Stimulated activated CD8-positive, alpha-beta memory T cell treated with anti-CD3 and anti-CD28 coated beads, Interleukin-15, amount 100 ng/mL, for 1 hour (primary cell): ENCODE results near the gene CCDC12.
"Not testable (repeated sequence)": the region's sequence is repeated elsewhere in the genome, so short reads cannot be mapped to it uniquely, and the experiment has no call there.

Source experiments
- DNase-seq: peaks from one replicate; pipeline ENCODE4 v3.0.0-alpha.2; 2020; ENCODE audit warnings: low read depth

CCDC12 gene

DNA sequence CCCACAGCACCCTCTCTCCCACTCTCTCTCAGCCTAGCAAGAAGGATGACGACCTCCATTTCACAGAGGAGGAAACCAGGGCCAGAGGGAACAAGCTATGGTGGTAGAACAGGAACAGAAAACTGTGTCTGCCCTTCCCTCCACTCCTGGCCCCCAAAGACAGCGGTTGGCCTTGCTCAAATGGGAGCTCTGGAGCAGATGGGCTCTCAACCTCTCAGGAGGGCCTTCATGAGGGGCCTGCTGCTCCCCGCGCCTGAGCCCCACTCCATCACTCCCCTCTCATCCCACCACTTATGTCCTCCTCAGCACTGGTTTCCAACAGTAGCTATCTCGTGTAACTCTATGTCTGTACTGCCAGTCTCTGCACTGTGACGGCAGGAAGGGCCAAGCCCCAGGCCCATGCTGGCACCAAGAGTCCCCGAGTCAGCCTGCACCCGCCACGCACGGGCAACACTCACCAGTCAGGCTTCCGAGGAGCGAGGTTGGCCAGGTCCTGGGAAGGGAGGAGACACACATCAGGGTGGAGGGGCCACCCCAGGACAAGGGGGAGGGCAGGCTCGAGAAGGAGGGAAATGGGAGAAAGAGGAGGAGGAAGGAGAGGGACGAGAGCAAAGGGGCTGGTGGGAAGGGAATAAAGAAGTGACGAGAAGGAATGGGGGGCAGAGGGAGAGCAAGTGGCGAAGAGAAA lies 53.5 kb downstream of the CCDC12 start:
- no peak for DNase-seq

DNA sequence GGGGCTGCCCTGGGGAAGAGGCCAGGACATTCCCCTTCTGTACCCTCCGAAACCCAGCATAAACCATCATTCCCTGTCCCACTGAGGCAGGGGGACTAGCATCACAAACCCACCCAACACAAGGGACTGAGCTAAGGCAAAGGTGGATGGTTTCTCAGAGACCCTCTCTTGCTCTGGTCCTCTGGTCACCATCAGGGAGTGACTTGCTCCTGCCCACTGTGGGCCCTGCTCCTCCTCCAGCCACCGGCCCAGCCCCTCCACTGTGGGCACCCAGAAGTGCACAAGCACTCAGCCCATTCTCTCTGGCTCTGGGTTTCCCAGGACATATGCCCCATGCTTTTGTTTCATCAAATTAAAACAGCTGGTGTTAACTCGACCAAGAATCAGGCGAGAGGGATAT lies 54.1 kb downstream of the CCDC12 start:
- DNase-seq: no peak

DNA sequence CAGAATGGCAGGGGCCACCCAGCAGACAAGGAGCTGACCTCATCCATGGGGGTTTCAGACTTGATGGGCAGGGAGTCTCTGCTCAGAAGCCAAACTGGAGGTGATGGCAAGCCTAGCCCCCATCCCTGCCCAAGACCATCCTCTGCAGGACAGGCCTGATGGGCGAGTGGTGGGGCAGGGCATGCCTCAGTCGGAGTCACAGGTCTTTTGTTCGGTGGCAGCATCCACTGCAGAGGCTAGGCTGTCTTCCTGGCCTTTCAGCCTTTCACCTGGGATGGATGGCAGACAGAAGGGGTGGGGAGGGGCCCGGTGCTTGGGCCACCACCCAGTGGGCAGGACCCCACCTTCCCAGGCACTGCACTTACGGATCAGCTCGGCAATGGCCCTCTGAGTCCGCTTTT lies 54.7 kb downstream of the CCDC12 start:
- no peak for DNase-seq

DNA sequence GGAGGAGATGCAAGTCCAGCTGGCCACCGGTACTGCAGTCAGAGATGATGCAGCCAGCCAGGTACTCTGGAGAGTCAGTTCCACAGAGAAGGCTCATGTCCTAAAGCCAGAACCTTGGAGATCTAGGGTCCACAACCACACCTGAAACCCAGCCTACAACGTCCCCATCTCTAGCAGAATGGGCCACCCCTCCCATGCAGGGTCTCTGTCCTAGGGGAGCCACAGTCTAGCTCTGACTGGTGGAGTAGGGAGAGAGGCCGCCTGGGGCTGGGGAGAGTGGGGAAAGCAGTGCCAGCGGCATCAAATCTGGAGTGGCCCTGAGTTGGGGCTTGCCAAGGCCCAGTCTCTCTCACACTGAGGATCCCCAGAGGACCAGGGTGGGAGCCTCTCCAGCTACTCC lies 55.5 kb downstream of the CCDC12 start:
- DNase-seq: no peak

DNA sequence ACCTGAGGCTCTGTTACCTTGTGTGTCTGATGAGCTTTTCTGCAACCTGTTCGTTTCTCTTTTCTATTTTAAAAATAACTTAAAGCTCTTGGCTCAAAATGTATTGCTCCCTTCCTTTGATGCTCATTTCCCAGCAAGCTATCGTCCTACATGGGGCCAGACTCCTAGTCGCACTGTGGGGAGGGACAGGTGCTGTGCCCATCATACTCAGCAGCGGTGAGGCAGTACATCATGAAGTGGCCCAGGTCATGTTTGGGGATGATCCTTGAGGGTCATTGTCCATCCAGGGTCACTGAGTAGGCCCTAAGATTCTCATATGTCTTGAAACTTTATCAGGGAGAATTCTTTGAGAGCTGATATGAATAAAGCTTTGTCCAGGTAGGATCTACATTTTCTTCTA lies 57.9 kb downstream of the CCDC12 start:
- DNase-seq: no peak

DNA sequence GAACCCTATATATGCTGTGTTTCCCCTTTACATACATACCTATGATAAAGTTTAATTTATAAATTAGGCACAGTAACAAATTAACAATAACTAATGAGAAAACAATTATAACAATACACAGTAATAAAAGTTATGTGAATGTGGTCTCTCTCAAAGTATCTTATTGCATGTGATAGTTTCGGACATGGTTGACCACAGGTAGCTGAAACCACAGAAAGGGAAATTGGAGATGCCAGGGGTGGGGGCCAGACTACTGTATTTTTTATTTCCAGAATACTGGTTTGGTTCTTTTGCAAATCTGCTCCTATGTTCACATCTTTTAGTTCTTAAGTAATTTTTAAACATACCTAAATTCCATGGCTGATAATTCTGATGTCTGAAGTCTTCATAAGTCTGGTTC lies 58.3 kb downstream of the CCDC12 start:
- DNase-seq: no peak

DNA sequence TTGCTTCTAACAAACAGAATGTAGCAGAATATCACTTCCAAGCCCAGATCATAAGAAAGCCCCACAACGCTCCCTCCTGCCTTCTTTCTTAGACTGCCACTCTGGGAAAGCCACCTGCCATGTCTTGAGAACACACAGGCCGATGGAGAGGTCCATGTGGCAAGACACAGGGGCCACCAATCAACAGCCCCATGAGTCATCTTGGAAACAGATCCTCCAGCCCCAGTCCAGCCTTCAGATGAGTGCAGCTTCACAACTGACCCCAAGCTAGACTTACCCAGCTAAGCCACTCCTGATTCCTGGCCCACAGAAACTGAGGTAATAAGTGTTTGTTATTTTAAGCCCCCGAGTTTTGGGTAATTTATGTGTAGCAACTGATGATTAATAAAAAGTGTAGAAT lies 59.3 kb downstream of the CCDC12 start:
- DNase-seq: no peak

DNA sequence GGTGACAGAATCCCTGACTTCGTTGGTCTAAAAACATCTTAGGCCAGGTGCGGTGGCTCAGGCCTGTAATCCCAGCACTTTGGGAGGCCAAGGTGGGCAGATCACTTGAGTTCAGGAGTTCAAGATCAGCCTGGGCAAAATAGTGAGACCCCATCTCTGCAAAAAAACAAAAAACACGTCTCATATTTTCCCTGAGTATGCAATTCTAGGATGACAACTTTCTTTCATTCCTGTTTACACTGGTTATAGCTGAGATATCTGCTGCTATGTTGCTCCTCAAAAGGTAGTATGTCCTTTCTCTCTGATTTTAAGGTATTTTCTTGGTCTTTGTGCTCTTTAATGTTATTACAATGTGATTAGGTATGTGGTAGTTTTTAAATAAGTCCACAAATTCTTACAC lies 59.7 kb downstream of the CCDC12 start:
- DNase-seq: no peak

DNA sequence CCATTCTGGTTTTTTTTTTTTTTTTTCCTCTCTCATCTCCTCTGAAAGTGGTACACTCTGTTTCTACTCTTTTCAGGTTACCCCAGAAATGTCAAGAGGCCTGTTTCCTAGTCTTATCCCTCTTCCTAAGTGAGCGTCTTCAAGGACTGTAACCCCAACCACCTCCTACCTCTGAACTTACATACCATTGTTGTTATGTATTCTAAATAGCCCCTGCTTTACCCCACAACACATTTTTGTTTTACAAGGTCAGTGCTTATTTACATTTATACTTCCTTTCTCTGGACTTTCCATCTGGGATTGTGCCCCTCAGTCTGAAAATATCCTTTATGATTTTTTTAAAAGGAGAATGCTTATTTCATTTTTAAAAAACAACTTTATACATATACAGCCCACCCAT lies 60.3 kb downstream of the CCDC12 start:
- DNase-seq: no peak

DNA sequence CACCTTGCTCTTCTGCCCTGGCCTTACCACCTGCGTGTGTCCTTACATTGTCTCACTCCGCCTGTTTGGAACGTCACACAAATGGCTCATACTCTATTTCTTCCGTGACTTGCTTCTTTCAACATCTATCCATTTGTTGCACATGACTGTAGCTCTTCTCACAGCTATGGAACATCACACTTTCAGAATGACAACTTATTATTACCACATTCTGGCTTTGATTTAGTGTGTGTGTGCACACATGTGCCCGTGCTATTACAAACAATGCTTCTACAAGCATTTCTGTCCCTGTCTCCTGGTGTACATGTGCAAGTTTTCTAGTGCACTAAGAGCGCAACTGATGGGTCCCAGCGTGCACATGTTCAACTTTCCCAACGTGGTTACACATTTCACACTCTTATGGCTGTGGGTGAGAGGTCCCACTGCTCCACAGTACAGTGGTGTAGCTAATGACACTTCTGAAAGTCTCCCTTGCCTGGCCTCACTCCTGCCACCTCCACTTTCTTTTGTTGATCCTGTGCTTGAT lies 61.2 kb downstream of the CCDC12 start:
- no peak for DNase-seq

DNA sequence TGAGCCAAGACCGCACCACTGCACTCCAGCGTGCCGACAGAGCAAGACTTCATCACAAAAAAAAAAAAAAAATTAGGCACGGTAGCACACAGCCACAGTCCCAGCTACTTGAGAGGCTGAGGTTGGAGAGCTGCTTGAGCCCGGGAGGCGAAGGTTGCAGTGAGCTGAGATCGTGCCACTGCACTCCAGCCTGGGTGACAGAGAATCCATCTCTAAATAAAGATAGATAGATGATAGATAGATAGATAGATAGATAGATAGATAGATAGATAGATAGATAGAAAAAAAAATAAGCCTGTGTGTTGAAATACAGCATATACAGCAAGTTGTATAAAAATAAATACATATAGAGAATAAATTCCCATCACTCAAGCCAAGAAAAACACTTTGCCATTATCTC lies 61.7 kb downstream of the CCDC12 start:
- DNase-seq: no peak

DNA sequence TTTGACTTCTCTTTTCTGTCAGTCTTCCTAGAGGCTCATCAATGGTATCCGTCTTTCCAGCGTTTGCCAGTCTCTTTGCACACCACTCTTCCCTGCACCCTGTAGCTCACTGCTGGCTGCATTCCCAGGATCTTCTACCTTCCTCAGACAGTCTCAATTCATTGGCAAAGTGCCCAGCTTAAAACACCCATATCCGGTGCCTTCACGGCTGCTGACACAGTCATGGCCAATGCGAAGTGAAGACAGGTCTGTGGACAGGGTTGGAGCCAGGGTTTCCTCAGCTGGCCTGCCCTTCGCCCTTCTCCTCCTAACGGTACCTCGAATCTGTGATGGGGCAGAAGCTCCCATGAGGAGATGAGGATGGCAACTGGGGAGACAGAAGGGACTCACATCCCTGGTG lies 62.9 kb downstream of the CCDC12 start:
- DNase-seq: no peak

DNA sequence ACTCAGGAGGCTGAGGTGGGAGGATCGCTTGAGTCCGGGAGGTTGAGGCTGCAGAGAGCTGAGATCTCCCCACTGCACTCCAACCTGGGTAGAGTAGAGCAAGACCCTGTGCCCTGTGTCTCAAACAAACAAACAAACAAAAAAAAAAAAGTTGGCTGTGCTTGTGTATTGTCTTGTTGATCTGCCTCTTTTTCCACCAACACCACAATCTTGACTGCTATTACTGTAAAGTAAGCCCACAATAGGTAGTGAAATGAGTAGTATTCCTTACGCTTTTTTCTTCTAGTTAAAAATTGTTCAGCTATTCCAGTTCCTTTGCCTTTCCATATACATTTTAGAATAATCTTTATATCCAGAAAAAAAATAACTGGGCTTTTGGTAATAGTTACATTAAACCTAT lies 63.6 kb downstream of the CCDC12 start:
- DNase-seq: no peak

DNA sequence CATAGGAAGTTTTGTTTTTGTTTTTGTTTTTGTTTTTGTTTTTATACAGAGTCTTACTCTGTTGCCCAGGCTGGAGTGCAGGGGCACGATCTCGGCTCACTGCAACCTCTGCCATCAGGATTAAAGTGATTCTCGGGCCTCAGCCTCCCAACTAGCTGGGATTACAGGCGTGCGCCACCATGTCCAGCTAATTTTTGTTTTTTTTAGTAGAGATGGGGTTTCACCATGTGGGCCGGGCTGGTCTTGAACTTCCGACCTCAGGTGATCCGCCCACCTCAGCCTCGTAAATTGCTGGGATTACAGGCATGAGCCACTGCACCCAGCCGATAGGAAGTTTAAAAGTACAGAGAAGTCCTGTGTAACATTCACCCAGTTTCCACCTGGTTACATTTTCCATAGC lies 65.6 kb downstream of the CCDC12 start:
- DNase-seq: not testable (repeated sequence)

DNA sequence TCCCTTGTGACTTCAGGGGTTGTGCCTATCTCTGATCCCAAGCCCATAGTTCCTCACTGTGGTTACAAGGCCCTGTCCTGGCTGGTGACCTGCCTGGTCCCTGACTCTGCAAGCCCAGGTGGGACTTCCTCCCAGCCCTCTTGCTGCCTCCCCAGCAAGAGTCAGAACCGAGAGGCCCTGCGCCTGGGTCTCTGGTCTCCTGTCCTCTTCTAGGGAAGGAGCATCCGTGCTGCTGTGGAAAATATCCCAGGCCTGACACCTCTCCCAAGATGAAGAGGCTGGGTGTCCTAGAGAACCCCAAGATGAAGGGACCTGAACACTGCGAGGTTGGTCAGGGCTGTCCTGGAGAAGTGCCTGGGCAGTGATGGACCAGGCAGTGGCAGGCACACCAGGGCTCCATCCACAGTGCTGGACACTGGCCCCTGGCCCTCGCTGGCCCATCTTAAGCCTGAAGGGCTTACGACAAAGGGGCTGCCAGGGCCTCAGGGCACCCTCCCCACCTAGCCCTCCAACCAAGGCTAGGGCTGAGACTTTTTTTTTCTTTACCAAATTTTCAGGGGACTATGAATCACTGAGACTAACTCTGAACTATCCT lies 66.3 kb downstream of the CCDC12 start:
- no peak for DNase-seq

DNA sequence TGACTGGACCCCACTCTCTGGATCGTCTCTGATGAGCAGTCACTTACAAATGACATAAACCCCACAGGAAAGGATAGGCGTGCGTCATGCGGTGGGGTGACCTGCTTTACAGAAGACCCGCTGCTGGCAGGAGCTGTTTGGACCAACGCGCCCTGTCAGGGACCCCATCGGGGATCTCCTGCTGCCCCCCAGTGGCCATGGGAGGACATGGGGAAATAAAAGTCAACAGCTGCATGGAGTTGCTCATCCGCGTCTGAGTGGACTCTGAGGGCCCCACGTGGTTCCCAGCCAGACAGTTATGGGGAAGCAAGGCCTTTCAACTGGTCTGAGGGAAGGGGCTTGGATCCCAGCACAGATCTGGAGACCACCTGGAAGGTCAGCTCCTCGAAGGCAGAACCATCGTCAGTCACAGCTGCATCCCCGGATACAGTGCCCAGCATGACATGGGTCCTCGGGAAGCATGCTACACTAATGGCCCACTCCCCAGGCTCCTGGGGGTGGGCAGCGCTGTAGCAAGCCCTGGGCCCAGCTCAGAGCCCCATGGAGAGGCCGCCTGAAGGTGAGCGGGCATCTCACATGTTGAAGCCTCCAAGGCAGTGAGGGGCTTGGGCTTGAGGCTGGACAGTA lies 66.9 kb downstream of the CCDC12 start:
- DNase-seq: peak; percentile 63

DNA sequence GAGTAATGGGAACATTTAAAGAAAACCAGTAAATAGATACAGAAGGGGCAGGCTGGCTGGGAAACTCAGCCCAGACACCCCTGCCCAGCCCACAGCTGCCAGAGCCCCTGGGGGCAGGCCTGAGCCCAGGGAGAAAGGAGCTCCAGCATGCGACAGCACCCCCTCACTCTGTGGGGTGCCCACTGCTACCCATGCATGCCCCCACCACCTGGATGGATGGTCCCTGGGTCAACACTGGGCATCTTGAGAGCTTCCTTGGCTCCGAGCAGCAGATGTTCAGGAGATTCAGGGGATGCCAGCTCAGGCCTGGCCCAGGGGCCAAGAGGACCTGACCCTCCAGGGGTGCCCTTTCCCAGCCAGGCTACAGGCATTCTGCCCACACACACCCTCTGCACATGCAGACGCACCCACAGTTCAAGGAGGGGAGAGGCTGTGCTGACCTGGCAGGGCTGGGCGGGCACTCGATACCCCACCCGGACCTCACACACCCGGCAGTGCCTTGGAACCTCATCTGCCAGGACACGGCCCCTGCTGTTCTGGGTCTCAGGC lies 67.5 kb downstream of the CCDC12 start:
- DNase-seq: no peak

DNA sequence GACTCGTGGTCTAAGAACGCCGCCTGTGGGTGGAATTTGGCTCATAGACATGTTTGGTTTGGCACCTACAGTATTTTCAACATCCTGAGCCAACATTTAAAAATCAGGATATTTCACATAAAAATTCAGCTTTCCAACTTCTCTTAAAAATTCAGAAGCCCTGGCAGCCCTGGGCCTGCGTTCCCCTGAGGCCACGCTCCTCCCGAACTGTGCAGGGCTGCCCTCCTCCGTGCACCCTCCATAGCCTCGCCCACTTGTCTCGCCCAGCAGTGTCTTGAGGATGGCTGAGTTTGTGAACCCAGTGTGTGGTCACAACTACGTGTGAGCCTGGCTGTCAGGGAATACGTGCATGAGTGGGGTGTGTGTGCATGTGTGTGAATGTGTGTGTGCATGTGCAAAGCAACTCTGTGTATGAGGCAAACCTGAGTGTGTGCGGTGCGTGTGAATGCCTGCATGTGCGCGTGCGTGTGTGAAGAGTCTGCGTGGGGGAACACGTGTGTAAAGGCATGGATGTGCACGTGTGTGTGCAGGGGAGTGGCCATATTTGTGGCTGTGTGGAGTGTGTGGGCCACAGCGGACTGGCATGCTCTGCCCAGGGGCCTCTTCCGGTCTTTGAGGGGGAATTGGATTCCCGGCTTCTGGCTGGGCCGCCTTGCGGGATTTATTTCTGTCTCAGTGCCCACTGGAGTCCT lies 68.1 kb downstream of the CCDC12 start:
- DNase-seq: no peak

DNA sequence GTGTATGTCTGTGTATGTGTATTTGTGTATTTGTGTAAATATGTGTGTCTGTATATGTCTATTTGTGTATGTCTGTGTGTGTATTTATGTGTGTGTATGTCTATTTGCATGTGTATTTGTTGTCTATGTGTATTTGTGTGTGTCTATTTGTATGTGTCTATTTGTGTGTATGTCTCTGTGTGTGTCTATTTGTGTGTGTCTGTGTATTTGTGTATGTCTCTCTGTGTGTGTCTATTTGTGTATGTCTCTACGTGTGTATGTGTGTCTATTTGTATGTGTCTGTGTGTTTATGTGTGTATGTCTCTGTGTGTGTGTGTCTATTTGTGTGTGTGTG lies 68.6 kb downstream of the CCDC12 start:
- no peak for DNase-seq

DNA sequence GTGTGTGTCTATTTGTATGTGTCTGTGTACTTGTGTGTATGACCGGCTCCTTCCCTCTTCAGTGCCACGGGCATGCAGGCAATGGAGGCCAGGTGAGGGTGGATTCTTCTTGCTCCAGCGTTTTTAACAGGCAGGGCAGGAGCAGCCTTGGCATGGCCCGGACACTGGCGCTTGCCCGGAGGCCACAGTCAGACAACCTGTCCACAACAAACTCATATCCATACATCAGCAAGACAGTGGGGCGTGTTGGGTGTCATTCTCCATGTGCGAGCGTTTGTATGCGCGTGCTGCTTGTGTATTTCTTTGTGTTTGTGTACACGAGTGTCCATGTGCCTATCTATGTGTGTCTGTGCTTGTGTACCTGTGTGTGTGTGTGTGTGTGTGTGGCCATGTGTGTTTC lies 69.3 kb downstream of the CCDC12 start:
- DNase-seq: no peak

DNA sequence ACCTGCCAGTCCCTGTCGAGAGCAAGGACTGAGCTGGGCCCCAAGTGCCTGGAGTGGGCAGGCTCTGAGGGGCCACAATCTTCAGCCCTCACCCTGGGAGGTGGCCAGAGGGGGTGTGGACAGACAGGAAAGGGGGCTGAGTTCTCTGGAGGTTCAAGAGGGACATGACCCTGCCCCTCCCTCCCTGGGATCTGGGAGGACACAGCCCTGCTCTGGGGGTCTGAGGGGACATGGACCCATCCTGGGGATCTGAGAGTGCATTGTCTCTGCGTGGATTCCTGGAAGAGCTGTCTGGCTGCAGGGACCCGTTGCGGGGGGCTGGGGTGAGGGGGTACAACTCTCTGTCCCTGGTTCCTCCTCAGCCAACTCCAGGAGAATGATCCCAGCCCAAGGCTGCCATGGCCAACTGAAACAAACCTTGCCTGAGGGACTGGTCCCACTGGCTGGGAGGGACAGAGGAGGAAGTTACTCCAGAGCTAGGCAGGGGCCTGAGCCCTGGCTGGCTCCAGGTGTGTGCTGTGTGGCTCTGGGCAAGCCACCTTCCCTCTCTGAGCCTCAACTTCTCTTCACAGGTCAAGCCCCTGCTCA lies 70.0 kb downstream of the CCDC12 start:
- DNase-seq: no peak

DNA sequence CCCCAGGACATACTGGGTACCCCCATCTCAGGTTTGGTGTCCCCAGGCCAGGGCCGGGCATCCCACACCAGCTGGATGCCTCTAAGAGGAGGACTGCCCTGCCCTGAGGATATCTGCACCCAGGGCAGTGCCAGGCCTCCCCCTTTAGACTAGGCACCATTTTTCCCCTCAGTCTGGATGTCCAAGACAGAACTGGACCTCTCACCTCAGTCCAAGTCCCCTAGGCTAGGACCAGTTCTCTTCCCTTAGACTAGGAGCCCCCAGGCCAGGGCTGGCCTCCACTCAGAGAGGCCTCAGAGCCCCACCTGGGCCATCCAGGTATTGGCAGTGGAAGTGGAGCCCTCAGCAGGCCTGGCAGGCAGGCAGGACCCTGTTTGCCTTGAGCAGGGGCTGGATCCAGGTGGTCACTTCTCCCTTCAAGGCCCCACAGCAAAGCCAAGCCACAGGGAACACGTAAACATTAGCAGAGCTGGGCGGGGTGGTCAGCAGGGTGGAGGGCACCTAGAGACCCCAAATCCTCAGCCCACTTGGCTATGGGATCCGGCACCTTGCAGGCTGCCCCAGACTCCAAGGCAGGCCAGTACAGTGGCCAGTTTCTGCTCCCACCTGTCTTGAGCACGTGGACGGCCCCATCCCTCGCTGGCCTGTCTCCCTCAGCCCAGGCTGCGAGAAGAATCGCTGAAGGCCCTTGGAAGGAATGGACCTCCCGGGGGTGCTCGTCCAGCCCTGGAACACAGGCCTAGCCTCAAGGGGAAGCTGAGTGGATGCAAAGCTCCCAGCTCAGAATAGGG lies 70.7 kb downstream of the CCDC12 start:
- DNase-seq: no peak
